ENCODE data around the gene HOXA1.

The HOXA1 gene

DNA sequence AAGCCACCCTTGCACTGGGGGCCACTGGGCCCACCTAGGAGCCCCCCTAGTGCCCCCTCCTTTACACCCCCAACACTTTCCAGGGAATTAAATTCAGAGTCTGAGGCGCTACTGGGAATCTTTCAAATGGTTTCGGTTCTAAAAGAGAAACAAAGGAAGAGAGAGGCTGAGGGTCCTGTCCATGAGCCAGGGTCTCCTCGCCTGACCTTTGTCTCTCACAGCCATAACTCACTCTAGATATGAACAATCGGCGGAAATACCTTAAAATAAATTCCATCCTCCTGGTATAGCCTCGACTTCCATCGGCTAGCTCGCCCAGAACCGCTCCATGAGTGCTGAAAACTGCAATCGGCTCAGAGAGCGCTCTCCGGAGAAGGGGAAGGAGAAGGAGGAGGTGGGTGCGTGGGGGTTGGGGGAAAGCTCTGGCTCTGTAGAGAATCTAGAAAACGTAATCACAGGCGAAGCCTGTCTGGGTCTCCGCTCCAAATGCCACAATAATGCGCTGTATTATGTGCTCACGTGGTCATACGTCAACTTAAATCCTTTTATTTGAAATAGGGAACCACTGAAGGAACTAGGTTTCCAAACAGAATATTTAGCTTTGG, 22.2 kb upstream of the HOXA1 start:
- in situ Hi-C loops (cut with HindIII; ENCODE audit: low sequenced_read_pairs), result no loop called here

DNA sequence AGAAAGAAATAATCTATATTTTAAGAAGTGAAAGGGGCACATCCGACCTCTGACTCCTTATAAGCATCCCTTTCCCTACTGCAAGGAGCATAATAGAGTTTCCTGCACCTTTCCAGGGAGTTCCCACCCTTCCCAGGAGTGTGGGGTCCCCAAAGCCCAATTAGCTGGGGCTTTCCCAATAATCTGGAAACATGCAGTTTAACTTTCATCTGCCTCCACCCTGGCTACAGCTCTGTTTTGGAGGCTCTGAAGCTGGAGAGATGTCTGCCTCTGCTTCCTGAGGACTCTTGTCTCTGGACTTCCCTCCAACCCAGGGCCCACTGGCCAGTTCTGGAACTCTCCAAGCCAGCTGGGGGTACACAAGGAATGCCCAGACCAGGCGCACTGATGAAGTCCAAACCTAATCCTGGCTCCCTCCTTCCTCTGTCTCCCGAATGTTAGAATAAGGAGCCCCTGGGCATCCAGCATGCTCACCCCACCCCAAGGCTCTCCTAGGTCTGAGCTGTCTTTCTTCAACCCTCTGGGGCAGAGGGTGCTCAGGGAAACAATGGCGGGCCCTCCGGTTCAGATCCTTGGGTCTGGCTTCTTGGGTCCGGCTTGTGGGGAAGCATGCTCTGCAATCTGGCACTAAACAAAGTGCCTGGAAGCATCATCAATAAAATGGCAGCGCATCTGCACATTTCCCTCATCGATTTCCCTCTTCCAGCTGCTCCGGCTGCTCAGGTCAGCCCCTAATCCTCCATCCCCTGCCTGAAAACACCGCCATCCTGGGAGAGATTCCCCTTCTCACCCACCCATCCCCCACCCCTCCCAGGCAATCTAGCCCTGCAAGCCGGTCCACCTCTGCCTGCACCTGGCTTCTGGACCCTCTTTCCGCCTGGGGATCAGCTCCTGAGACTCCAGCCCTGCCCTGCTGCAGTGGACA, 21.4 kb upstream of the HOXA1 start:
- in situ Hi-C loops (cut with HindIII; ENCODE audit: low sequenced_read_pairs), result no loop called here

DNA sequence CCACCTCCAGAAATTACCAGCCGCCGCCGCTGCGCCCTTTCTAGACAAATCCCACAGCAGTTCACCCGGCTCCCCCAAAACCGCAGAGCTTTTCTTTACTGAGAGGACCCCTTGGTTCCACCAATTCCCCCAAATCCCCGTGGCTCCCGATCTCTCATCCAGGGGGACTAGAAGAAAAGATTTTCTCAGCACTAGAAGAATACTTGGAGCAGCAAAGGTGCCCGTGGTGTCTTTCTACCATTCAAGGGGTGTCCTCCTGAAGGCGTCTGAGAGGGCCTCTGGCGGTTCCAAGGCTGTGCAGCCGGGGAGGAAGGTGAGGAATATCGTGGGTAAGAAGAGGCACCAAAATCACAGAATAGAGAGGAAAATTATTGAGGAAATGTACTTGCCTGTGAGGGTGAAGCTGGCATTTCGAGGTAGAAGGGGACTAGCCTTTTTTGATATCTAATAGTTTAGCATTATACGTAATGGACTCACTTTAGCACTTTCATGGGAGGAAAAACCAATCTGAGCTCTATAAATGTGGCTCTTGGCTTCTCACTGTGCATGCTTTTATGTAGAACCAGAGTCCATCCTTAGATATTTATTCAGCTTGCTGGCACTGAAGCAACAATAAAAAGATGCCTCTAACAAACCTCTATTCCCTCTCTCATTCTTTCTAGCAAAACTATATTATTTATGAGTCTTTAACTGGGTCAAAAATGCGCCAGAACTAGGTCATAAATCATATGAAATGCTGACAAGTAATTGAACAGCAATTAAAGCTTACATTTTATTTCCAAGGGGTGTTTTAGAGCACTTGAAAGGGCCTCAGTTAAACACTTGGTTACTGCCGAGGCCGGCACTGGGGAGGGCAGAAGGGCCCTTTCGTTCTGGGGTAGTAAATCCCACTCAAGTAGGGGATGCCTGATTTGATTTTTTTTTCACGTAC, 20.5 kb upstream of the HOXA1 start:
- in situ Hi-C loops (cut with HindIII; ENCODE audit: low sequenced_read_pairs), result no loop called here

DNA sequence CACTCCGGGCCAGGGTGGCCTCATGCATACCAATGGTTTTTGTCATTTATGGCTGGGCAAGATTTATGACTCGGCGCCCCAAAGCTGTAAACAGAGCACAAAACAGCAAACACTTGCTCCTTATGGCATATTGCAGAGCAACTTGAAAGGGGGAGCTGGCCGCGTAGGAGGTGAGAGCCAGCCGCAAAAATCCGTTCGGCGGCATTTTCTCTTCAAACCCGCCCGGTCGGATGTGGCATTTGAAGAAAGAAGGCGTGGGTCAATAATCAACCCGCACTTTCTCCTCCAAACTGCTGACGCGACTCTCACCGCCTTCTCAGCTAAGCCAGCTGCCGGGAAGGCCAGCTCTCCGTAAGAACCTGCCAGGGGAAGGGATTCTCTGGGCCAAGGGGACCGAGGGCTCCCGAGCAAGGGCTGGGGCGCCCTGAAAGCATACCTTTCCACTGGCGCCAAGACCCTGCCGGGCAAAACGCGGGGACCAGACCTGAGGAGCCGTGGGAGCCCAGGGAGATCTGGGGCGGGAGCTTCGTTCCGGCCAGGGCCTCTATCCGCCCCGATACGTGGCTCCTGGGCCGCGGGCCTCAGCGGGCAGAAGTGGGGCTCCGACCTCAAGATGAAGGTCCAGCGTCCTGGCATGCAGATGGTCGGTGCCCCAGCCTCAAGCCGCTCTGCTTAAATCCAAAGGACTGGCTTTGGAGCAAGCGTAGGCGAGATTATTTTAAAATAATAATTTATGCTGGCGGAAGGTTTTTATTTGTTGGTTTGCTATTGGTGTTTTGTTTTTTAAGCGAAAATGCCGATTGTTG, 19.6 kb upstream of the HOXA1 start:
- in situ Hi-C loops (cut with HindIII; ENCODE audit: low sequenced_read_pairs), result no loop called here

DNA sequence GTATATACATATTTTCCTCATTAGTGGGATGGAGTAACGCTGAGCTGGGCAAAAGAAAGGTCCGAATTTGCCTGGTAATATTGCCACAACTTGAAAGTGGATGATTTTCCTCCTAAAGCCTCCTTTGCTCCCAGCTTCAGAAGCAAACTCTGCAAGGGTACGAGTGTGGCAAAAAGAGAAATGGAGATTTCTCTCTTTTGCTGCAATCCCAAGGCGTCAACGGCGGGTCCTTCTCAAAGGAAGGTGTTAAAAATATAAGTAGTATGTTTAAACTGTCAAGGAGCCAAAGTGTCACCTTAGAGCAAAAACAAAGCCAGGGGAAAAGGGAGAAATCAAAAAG, 19.1 kb upstream of the HOXA1 start:
- in situ Hi-C loops (cut with HindIII; ENCODE audit: low sequenced_read_pairs), result no loop called here

DNA sequence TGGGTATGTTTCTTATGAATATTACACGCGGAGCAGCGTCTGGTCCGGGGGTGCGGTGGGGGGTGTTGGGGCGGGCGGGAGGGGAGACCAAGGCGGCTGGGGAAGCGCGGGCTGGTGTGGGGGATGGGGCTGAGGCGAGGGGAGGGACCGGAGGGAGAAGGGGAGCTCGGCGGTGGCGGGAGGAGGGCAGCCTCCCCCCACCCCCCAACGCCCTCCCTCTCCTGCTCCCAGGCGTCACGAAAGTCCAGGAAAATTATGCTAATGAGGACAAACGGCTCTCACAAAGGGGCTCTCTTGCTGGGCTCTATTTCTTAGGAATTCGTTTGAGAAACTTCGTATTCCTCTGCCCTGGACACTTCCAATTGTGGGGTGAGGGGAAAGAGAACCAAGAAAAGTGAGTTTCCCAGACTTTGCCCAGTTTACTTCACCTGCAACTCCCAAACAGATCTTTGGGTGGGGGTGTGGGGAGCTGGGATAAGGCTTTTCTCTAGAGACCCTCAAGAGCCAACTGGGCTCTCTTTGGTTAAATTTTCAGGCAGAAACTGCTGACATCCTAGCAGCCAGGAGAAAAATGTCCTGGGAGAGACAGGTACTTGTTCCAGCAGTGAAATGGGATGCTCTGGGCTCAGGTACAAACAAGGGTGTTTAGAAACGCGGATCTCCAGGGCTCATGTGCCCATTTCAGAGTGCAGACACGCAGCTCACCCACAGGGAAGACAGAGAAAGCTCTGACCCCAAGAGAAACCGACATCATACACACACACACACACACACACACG, 18.4 kb upstream of the HOXA1 start:
- in situ Hi-C loops (cut with HindIII; ENCODE audit: low sequenced_read_pairs), result no loop called here

DNA sequence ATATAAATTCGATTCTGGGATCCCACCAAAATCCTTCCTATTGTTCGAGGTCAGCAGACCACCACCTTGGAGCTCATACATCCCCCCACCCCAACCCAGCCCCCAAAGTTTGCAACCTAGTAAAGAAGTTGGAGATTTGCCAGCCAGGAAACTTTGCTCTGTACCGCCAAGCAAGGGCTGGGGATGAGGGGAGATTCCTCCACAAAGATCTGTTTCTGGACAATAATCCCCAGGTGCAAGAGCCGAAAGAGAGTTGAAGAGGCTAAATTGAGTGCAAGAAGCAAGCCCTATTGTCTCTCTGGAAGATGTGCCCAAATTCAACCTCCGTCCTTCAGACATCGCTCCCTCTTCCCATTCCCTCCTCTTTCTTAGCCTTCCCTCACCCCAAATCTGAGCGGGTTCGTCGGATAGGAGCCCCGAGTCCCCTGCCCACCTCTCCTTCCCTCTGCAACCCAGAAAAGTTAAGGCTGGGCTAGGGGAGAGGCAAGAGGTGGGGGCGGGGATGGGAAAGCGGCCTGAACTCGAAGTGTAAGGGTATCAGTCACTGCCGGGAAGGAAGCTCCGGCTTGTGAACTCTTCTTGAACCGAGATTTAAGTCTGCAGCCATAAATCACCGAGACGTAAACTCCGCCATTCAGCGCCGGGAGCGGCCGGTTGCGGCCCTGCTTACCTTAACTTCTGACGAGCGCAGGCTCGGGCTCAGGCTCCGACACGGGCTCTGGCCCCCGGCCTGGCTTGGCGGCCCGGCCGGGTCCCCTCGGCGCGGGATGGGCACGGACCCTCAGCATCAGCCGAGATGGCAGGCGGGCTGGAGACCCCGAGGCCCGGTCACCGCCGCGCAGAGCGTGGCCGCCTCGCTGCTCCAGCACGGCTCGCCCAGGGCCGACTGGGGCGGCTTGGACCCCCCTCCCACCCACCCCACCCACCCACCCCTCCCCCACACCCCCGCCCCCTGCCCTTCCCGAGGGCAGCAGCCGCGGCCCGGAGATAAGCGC, 17.5 kb upstream of the HOXA1 start:
- in situ Hi-C loops (cut with HindIII; ENCODE audit: low sequenced_read_pairs), result no loop called here

DNA sequence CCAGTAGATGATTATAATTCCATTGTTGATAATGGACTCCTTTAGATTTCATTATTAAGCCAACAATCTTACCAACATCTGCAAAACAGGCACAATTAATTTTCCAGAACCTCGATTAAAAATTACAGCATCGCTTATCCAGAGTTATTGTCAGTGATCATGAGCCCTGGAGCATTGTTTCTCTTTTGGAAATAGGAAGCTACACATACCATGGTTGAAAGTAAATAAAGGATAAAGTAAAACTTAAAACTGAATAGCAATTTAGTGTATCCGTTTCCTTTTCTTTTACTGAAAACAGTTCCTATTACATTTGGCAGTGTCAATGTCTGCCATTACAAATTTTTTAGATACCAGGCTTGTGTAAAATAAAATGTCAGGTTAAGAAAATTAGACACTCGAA, 16.6 kb upstream of the HOXA1 start:
- in situ Hi-C loops (cut with HindIII; ENCODE audit: low sequenced_read_pairs), result no loop called here

DNA sequence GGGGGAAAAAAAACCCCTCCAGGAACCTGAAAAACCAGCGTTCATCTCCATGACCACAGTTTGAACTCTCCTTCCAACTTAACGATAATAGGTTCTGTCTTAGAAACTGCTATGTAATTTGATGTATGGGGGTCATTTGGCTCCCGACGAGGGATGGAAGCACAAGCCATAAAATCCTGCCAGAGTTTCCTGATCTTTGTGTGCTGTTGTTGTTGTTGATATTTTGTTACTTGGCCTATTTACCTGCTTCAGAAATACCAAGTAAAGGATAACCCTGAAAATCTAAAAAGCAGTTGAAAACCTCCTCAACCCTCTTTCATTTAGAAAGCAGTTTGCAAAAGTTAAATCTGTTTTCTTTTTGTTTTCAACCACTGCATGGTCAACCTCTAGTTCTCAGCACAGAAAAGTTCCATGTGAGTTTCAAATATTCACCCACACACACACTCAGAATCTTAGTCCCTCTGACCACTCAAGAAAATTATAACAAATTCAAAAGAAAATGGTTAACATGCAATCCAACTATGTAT, 16.0 kb upstream of the HOXA1 start:
- in situ Hi-C loops (cut with HindIII; ENCODE audit: low sequenced_read_pairs), result no loop called here

DNA sequence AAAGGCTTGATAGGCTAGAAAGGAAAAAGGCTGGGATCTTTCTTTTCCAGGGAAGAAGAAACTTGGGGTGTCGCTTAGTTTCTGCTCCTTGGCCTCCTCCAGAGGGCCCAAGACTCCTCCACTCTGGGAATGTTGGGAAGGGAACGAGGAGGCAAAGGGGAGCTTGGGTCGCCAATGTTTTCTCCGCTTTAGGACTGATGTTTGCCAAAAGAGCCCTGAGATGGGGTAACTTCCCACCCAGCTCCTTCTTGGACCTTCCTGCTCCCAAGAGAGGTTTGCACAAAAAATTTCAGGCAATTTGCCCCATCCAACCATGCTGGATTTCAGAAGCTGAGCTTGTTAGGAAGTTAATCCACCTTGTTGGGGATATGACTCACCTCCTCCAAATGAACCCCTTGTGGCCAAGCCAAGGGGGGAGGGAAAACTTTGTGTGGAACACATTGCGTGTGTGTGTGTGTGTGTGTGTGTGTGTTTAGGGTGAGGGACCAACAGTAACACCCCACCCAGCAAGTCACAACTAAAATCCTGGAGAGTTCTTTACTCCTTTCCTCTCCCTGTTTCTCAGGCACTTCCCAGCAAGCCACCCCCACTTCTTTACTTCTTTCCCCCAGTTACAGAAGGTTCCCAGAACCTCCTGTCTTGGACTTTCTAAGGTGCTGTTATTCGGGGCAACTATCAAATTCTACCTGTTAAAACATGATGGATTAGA, 15.4 kb upstream of the HOXA1 start:
- in situ Hi-C loops (cut with HindIII; ENCODE audit: low sequenced_read_pairs), result no loop called here

DNA sequence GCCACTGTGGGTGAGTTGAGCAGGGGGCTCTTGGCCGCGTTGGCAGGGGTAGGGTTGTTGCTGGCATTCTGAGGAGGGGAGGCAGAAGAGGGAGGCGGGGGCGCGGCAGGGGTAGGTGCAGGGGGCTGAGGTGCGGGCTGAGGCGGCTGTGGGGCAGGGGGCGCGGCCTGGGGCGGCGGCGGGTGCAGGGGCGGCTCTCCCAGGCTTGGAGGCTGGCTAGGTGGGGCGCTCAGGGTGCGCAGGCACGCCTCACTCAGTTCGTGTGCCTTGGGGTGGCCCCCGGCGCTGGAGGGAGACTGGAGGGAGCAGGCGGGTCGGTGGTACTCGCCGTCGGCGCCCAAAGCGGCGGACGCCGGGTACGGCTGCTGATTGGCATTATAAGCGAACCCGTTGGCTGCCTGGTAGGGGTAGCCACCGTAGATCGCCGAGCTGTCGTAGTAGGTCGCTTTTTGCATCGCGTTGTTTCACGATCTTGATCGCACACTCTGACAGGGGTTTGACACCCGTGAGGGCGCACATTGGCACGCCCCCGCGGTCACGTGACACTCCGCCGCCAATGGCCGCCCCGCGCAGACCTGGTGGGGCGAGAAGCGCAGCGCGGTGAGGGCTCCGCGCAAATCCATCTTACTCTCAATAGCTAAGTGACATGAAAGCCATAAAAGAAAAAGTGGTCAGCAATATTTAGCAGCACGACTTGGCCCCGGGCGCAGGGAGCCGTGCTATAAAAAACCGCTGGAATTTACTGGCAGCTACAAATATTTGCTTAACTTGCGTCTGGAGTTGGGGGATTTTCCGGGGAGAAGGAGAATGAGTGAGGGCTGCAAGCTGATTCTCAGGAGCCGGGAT, 14.6 kb upstream of the HOXA1 start:
- in situ Hi-C loops (cut with HindIII; ENCODE audit: low sequenced_read_pairs), result no loop called here

DNA sequence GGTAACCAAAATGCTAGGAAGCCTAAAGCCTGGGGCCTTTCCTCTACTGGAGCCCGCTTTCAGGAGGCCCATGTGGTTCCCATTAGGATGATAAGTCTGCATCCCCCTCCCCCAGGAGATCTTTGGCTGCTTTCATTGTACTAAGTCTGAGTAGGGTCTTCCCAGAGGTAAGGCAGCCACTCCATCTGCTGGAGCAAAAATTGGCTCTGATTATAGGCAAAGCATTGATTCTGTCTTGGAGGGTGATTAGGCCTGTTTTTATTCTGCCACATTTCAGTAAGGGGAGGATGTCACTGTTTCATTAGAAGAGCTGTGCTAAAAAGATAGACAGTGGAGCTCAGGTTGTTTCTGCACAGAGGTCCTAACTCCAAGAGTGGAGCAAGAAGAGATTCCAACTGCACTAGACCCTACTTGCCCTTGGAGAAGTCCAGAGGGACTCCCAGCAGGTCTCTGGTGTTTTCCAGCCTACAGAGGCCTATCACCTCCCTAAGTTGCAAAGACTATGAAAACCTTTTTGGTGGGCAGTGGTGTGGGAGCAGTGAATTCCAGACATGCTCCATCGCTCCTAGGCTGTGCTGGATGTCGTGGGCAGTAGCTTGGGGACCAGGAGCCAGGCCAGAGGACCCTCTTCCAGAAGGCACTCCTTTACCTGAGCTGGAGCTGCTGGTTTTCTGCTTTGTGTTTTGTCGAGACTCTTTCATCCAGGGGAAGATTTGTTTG, 13.8 kb upstream of the HOXA1 start:
- in situ Hi-C loops (cut with HindIII; ENCODE audit: low sequenced_read_pairs), result no loop called here

DNA sequence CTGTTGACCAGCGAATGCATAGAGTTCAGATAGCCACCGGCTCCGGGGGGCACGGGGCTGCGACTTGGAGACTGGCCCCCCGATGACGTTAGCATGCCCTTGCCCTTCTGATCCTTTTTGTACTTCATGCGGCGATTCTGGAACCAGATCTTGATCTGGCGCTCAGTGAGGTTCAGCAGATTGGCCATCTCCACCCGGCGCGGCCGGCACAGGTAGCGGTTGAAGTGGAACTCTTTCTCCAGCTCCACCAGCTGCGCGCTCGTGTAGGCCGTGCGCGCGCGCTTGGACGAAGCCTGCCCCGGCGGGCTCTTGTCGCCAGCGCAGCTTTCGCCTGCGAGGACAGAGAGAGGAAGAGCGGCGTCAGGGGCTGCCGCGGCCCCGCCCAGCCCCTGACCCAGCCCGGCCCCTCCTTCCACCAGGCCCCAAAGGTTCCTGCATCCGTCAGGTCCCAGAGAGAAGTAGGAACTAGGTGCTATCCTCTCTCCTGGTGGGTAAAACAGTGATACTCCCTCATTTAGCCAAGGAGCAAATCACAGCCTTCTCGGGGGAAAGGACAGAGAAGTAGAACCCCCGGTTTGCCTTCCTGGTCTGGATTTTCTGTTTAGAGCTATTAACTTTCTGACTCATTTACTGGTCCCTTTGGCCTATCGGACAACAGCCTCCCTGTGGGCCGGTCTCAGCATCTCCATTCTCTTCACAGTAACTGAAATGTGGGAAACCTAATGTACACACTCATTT, 12.8 kb upstream of the HOXA1 start:
- in situ Hi-C loops (cut with HindIII; ENCODE audit: low sequenced_read_pairs), result no loop called here

DNA sequence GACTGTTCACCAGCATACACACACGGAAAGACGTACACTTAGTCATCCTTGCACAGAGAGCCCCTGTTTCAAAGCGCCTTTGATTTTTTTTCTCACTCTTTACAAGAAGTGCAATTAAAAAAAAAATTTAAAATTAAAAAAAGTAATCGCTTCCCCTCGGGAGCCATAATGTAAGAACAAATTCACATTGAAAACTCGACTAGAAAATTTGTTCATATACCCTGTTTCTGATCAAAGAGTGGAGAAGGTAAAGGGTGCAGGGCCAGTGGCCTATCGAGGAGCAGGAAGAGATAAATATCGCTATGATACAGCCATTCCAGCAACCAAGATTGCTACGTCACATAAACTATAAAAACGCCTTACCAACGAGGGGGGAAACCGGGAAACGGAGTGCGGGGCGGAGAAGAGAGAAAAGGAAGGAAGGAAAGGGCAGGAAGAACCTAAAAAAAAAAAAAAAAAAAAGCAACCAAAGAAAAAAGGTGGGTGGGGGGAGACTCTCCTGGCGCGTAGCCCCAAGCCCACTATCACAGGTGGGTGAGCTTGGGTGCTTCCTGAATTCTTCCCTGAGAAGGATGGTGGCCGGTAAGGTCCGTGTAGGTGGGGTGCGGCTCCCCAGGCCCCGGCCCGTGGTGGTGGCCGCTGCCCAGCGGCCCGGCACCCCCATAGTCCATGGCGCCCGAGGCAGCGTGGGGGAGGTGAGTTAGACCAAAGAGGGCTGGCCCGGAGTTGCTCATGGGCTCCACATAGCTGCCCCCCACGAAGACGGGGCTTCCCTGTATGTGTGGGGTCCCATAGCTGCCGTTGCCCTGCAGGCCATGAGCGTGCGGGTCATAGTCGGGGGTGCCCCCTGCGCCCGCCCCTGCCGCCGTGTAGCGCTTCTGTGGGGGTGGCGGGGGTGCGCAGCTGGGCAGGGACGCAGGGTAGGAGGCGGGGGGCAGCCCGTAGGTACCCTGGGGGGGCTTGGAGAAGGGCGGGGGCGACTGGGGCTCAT, 11.9 kb upstream of the HOXA1 start:
- in situ Hi-C loops (cut with HindIII; ENCODE audit: low sequenced_read_pairs), result no loop called here

DNA sequence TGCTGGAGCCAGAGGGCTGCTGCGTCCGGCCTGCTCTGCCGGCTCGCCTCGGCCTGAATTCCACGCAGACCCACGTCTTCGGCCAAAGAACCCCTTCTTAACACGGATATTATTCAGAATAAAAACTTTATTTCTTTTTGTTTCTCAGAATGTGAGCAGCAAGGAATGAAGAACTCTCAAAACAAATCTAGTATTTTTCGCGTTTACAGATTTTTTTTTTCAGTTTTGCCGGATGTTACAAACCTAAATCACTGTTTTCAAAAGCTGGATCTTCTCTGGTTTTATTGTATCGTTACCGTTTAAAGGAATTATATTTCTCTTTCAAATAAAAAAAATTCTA, 11.1 kb upstream of the HOXA1 start:
- in situ Hi-C loops (cut with HindIII; ENCODE audit: low sequenced_read_pairs), result no loop called here

Measured in DLD1 (cell line).